SU-DHL-6 (cell line): Measurements from ENCODE around the gene ACTL6B.

Source experiments
- H2AFZ ChIP-seq: fragments of 200-600 bp; sonication (generic); 2 replicates; pipeline ENCODE4 v1.6.1; 2014; ENCODE audit warnings: low read depth, mild to moderate bottlenecking, moderate library complexity, mixed read lengths, antibody characterized with exemption, low read length; ENCODE audit not compliant: severe bottlenecking
- H3F3A ChIP-seq: fragments of 200-600 bp; shearing (Covaris generic); 2 replicates; pipeline ENCODE4 v1.6.0; 2016; ENCODE audit warnings: antibody characterized with exemption, mild to moderate bottlenecking; ENCODE audit not compliant: insufficient read depth
- H3K27ac ChIP-seq: fragments of 200-600 bp; sonication (generic); 2 replicates; pipeline ENCODE4 v1.5.1; 2016; ENCODE audit warnings: low read depth, mild to moderate bottlenecking, low read length, moderate library complexity, mixed read lengths
- H3K27me3 ChIP-seq: fragments of 200-600 bp; sonication (generic), shearing (Covaris generic); 2 replicates; pipeline ENCODE4 v1.6.0; 2014; ENCODE audit warnings: mild to moderate bottlenecking, low read length
- H3K36me3 ChIP-seq: fragments of 200-600 bp; sonication (generic); 2 replicates; pipeline ENCODE4 v1.6.1; 2014; ENCODE audit warnings: mild to moderate bottlenecking, low read length, mixed read lengths
- H3K4me2 ChIP-seq: fragments of 300-600, 200-600 bp; shearing (Covaris generic), sonication (generic); 2 replicates; pipeline ENCODE4 v1.6.0; 2014; ENCODE audit warnings: low read length, low read depth, mild to moderate bottlenecking; ENCODE audit not compliant: poor library complexity, severe bottlenecking
- H3K4me3 ChIP-seq: fragments of 200-600 bp; sonication (generic); 2 replicates; pipeline ENCODE4 v1.5.1; 2014; ENCODE audit warnings: antibody characterized with exemption, low read length, mild to moderate bottlenecking, mixed read lengths; ENCODE audit not compliant: insufficient read depth, poor library complexity, severe bottlenecking
- H3K79me2 ChIP-seq: fragments of 200-600 bp; sonication (generic); 2 replicates; pipeline ENCODE4 v1.6.1; 2014; ENCODE audit warnings: mild to moderate bottlenecking, low read length, moderate library complexity; ENCODE audit not compliant: insufficient read depth
- H3K9ac ChIP-seq: fragments of 200-600 bp; sonication (generic); 2 replicates; pipeline ENCODE4 v1.7.0; 2014; ENCODE audit warnings: mild to moderate bottlenecking, low read length
- H3K9me2 ChIP-seq: fragments of 200-600 bp; sonication (generic); replicated peaks from 2 replicates; pipeline ENCODE4 v1.6.1; 2014; ENCODE audit warnings: low read length; ENCODE audit not compliant: insufficient read depth
- H3K9me3 ChIP-seq: fragments of 200-600 bp; sonication (generic); 2 replicates; pipeline ENCODE4 v1.6.1; 2014; ENCODE audit warnings: low read length, mixed read lengths; ENCODE audit not compliant: insufficient read depth
- H4K20me1 ChIP-seq: fragments of 200-600 bp; sonication (generic); 2 replicates; pipeline ENCODE4 v1.6.1; 2014; ENCODE audit warnings: low read depth, mild to moderate bottlenecking, antibody characterized with exemption, low read length, moderate library complexity, mixed read lengths
- EZH2phosphoT487 ChIP-seq: fragments of 200-600 bp; sonication (generic), shearing (Covaris generic); conservative IDR thresholded peaks from 2 replicates; pipeline ENCODE4 v1.6.1; 2018; ENCODE audit warnings: mild to moderate bottlenecking, antibody characterized with exemption, low read length, moderate library complexity, mixed read lengths
- TF ChIP-seq, protein P1 (sequence below): fragments of 200-600 bp; sonication (generic); IDR thresholded peaks from one replicate; pipeline ENCODE4 v1.5.1; 2017; ENCODE audit warnings: antibody characterized with exemption, mild to moderate bottlenecking, low read length, moderate library complexity; ENCODE audit not compliant: insufficient read depth, poor library complexity, severe bottlenecking

ACTL6B gene

DNA sequence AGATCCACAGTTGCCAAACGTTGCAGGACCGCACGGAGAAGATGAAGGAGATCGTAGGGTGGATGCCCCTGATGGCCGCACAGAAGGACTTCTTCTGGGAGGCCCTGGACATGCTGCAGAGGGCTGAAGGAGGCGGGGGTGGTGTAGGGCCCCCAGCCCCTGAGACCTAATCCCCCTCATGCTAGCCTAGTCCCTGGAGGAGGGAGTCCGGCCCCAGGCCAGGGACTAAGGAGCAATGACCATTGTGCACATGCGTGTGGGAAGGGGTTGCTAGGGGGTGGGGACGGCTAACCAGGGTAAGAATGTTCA lies 55.6 kb downstream of the ACTL6B start:
- no peak overlapping the region for H3K27ac ChIP-seq
- no peaks in the 10 kb centered on the region for H3K9me3 ChIP-seq
- H3K9ac ChIP-seq = no peak overlapping the region
- H4K20me1 ChIP-seq = no peaks in the 10 kb centered on the region
- no peak overlapping the region for H2AFZ ChIP-seq
- H3K36me3 ChIP-seq = no peaks in the 10 kb centered on the region
- TF ChIP-seq EZH2phosphoT487 = no peak
- TF ChIP-seq, protein P1, sequence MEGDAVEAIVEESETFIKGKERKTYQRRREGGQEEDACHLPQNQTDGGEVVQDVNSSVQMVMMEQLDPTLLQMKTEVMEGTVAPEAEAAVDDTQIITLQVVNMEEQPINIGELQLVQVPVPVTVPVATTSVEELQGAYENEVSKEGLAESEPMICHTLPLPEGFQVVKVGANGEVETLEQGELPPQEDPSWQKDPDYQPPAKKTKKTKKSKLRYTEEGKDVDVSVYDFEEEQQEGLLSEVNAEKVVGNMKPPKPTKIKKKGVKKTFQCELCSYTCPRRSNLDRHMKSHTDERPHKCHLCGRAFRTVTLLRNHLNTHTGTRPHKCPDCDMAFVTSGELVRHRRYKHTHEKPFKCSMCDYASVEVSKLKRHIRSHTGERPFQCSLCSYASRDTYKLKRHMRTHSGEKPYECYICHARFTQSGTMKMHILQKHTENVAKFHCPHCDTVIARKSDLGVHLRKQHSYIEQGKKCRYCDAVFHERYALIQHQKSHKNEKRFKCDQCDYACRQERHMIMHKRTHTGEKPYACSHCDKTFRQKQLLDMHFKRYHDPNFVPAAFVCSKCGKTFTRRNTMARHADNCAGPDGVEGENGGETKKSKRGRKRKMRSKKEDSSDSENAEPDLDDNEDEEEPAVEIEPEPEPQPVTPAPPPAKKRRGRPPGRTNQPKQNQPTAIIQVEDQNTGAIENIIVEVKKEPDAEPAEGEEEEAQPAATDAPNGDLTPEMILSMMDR = peak; percentile 17
- no peak overlapping the region for H3K4me3 ChIP-seq
- no peaks in the 10 kb centered on the region for H3F3A ChIP-seq
- H3K9me2 ChIP-seq = no peaks in the 10 kb centered on the region
- H3K79me2 ChIP-seq = no peaks in the 10 kb centered on the region
- no peak overlapping the region for H3K4me2 ChIP-seq
- no peaks in the 10 kb centered on the region for H3K27me3 ChIP-seq

DNA sequence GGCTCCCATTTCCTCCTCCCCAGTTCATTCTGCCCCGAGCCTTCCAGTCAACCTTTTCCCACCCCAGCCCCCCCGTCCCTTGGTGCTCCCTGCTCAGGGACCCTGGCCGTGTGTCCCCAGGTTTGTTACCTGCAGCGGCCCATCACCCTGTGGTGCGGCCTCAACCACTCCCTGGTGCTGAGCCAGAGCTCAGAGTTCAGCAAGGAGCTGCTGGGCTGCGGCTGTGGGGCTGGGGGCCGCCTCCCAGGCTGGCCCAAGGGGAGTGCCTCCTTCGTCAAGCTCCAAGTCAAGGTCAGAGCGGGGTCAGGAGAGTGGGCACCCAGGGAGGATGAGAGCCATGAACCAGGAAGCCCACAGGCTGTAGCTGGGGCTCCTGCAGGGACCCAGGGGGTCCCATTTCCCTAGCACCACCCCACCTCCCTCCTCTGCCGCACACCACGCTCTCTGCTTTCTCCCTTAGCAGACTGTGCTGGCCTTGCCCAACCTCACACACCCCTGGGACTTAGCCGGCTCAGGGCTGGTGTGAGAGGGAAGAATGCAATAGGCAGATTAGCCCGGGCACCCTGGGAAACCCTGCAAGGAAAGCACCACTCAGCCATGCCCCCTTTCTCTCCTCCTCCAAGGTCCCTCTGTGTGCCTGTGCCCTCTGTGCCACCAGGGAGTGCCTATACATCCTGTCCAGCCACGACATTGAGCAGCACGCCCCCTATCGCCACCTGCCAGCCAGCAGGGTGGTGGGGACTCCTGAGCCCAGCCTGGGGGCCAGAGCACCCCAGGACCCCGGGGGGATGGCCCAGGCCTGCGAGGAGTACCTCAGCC lies 56.1 kb downstream of the ACTL6B start:
- no peak overlapping the region for H3K27ac ChIP-seq
- H3K9me3 ChIP-seq = no peaks in the 10 kb centered on the region
- TF ChIP-seq, protein P1 = peak; percentile 80
- TF ChIP-seq EZH2phosphoT487 = no peak
- no peaks in the 10 kb centered on the region for H3F3A ChIP-seq
- no peaks in the 10 kb centered on the region for H3K9me2 ChIP-seq
- no peaks in the 10 kb centered on the region for H4K20me1 ChIP-seq
- no peak overlapping the region for H3K4me3 ChIP-seq
- no peaks in the 10 kb centered on the region for H3K36me3 ChIP-seq
- no peaks in the 10 kb centered on the region for H3K27me3 ChIP-seq
- no peaks in the 10 kb centered on the region for H3K79me2 ChIP-seq
- H3K4me2 ChIP-seq = no peak overlapping the region
- H2AFZ ChIP-seq = no peak overlapping the region
- H3K9ac ChIP-seq = no peak overlapping the region

DNA sequence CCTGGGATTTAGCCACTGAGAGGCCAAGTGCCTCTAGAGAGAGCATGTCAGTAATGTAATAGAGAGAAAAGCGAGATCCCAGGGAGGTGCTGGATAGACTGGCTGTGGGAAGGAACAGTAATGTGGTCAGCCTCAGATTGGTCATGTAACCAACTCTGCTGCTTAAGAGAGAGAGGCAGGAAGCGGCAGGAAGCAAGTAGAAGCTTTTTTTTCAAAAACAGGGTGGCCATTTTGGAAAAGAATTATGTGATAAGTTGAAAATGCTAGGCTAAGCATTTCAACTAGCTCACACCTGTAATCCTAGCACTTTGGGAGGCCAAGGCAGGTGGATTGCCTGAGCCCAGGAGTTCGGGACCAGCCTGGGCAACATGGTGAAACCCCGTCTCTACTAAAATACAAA lies 57.8 kb downstream of the ACTL6B start:
- no peak for TF ChIP-seq EZH2phosphoT487
- TF ChIP-seq, protein P1 = no peak
- Histone ChIP-seq H3K79me2 (no peaks in the 10 kb centered on the region), H2AFZ (no peak overlapping the region), H4K20me1 (no peaks in the 10 kb centered on the region), H3K27ac (no peak overlapping the region), H3K36me3 (no peaks in the 10 kb centered on the region), H3K9me3 (no peaks in the 10 kb centered on the region), H3K9ac (no peak overlapping the region), H3F3A (no peaks in the 10 kb centered on the region), H3K27me3 (no peaks in the 10 kb centered on the region), H3K4me2 (no peak overlapping the region), H3K4me3 (no peak overlapping the region), H3K9me2 (no peaks in the 10 kb centered on the region)
